ENCODE measurements around the gene SPANXA2. TPM values are rescaled to one million over a fixed set of nuclear protein-coding genes. Genes with fewer than 3 reads are reported as not detected.
"Not testable (repeated sequence)": the region's sequence is repeated elsewhere in the genome, so short reads cannot be mapped to it uniquely, and the experiment has no call there.

Gene SPANXA2, protein sequence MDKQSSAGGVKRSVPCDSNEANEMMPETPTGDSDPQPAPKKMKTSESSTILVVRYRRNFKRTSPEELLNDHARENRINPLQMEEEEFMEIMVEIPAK
- total RNA-seq (2014; rRNA removed; shearing (Covaris generic)), result not detected in 2 replicates
- not detected in 2 replicates for polyA plus RNA-seq (2014; cell fraction: nucleus; rRNA removed)

DNA sequence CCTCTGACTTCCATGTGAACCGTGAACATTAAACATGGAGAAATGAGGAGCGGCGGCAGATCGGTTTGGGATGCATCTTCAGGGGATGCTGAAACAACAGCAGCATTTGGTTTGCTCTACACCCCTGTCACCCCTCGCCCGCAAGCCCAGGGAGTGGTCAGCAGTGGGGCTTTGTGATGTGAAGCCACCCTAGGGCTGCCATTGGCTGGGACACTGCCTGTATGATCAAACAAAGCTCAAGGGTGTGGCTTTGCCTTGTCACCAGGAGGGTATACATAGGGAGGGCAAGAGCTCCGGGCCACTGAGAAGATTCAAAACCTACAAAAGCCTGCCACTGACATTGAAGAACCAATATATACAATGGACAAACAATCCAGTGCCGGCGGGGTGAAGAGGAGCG, at the start of gene SPANXA2:
SPANXA2 (plus strand) TSS at position 301 of the 400 bp plus-strand sequence; CDS start at position 361, 60 bp downstream.
- DNase-seq (ENCODE audit: extremely low read depth, low read depth), result not testable (repeated sequence)

DNA sequence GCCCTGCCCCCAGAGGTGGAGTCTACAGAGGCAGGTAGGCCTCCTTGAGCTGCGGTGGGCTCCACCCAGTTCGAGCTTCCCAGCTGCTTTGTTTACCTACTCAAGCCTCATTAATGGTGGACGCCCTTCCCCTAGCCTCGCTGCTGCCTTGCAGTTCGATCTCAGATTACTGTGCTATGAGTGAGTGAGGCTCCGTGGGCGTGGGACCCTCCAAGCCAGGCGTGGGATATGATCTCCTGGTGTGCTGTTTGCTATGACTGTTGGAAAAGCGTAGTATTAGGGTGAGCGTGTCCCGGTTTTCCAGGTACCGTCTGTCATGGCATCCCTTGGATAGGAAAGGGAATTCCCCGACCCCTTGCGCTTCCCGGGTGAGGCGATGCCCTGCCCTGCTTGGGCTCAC, 47.0 kb upstream of the SPANXA2 start:
- DNase-seq (ENCODE audit: extremely low read depth, low read depth), result not testable (repeated sequence)

DNA sequence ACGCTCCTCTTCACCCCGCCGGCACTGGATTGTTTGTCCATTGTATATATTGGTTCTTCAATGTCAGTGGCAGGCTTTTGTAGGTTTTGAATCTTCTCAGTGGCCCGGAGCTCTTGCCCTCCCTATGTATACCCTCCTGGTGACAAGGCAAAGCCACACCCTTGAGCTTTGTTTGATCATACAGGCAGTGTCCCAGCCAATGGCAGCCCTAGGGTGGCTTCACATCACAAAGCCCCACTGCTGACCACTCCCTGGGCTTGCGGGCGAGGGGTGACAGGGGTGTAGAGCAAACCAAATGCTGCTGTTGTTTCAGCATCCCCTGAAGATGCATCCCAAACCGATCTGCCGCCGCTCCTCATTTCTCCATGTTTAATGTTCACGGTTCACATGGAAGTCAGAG, 4.9 kb upstream of the SPANXA2 start, which contains the start of gene SPANXA1:
SPANXA1 (minus strand) TSS at position 101 of the 400 bp plus-strand sequence; CDS start at position 41, 60 bp downstream.
- not testable (repeated sequence) for DNase-seq (ENCODE audit: extremely low read depth, low read depth)

DNA sequence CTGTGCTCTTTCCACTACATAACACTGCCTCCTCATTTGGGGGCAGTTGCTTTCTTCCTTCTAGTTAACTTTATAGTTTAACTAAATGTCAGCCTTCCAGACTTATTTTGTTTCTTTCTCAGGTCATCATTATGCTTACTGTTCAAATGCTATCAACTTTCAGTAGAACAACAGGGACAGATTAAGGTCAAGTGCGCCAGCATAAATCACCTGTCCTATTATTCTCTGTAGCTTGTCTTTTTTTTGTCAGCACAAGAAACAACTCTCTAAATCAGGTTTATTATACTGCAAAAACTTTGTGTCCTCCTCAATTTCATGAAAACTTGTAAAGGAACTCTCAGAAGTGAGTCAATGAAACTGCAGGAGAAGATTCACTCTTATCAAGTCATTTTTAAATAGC, 19.6 kb downstream of the SPANXA2 start:
- no peak for DNase-seq (ENCODE audit: extremely low read depth, low read depth)

DNA sequence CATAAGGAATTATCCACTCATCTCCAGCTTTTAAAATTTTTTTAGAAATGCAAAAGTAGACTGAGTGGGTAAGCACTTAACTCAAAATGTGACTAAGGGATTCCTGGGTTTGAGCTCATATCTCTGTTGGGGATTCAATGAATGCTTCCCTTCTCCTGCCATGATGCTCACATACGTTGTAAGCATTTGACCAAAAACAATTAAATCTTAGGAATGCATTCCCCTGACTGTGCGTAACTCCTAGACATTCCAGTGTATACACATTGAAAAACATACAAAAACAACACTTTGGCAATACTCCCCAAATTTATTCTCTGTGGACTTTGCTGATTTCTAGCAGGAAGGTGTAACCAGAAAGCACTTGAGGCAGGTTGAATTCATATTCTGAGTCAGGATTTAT, 29.8 kb downstream of the SPANXA2 start:
- no peak for DNase-seq (ENCODE audit: extremely low read depth, low read depth)

DNA sequence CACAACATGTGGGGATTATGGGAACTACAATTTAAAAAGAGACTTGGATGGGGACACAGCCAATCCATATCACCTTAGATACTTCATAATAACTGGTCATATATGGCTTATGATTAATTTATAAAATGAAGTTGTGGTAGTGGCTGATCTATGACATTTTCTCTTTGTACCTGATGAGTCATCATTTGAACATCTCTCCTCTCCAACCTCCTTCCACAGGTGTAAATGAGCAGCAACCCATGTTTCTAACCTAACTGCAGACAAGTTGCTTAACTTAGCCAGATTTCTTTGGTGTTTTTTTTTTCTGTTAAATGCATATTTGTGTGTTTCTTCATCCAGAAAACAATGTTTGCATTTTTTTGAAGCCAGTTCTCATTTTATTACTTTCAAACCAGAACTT, 42.6 kb downstream of the SPANXA2 start:
- DNase-seq (ENCODE audit: extremely low read depth, low read depth), result no peak

DNA sequence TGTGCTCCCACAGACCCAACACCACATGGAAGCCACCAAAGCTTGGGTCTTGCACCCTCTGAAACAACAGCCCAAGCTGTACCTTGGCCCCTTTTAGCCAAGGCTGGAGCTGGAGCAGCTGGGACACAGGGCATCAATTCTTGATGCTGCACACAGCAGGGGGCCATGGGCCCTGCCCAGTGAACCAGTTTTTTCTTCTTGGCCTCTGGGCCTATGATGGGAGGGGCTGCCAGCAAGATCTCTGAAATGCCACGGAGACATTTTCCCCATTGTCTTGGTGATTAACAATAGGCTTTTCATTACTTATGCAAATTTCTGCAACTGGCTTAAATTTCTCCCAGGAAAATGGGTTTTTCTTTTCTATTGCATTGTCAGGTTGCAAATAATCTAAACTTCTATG, 49.0 kb downstream of the SPANXA2 start:
- DNase-seq (ENCODE audit: extremely low read depth, low read depth), result no peak

Other genes with a start within 250 kb of the SPANXA2 start
- gene SPANXA1, start 5.0 kb upstream of the SPANXA2 start, total RNA-seq (2014; rRNA removed; shearing (Covaris generic)), result not detected in 2 replicates
- gene SPANXD, start 109.0 kb downstream of the SPANXA2 start, total RNA-seq (2014; rRNA removed; shearing (Covaris generic)), result not detected in 2 replicates
- not detected in 2 replicates for gene MAGEC3, start 248.6 kb downstream of the SPANXA2 start, total RNA-seq (2014; rRNA removed; shearing (Covaris generic))

Measured in NCI-H460 (cell line).